GM18498 (cell line): ENCODE measurements around the gene RBP3.

Experiments used
- ATAC-seq: cut with Tn5 transposase; IDR thresholded peaks from one replicate; pipeline ENCODE4 v1.9.1; 2021; ENCODE audit warnings: mild to moderate bottlenecking, moderate library complexity; ENCODE audit not compliant: unreplicated experiment

The RBP3 gene

GRCh38 chr10:47354165-47354564, 6.0 kb downstream of the RBP3 start:
- ATAC-seq: no peak

GRCh38 chr10:47354900-47355299, 6.7 kb downstream of the RBP3 start:
- ATAC-seq: no peak

- ATAC-seq: no peak
These were observed 8.5 kb downstream of the RBP3 start for GRCh38 chr10:47356708-47357107.

DNA sequence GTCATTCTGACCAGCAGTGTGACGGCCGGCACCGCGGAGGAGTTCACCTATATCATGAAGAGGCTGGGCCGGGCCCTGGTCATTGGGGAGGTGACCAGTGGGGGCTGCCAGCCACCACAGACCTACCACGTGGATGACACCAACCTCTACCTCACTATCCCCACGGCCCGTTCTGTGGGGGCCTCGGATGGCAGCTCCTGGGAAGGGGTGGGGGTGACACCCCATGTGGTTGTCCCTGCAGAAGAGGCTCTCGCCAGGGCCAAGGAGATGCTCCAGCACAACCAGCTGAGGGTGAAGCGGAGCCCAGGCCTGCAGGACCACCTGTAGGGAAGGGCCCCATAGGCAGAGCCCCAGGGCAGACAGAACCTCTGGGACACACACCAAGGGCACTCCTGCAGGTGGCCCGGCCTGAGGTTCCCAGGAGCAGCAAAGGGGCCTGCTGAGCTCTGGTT, 9.0 kb downstream of the RBP3 start:
- ATAC-seq: no peak

GRCh38 chr10:47357911-47358310, 9.7 kb downstream of the RBP3 start:
- no peak for ATAC-seq

GRCh38 chr10:47358457-47358856, 10.3 kb downstream of the RBP3 start:
- no peak for ATAC-seq

- no peak for ATAC-seq
These were observed 10.9 kb downstream of the RBP3 start for GRCh38 chr10:47359101-47359500.

- ATAC-seq: no peak
These were observed 11.7 kb downstream of the RBP3 start for GRCh38 chr10:47359626-47360418.

GRCh38 chr10:47360419-47361040, 12.4 kb downstream of the RBP3 start:
- ATAC-seq: no peak

- ATAC-seq: no peak
These were observed 13.1 kb downstream of the RBP3 start for GRCh38 chr10:47361293-47361692.

GRCh38 chr10:47362199-47362598, 14.0 kb downstream of the RBP3 start:
- no peak for ATAC-seq

DNA sequence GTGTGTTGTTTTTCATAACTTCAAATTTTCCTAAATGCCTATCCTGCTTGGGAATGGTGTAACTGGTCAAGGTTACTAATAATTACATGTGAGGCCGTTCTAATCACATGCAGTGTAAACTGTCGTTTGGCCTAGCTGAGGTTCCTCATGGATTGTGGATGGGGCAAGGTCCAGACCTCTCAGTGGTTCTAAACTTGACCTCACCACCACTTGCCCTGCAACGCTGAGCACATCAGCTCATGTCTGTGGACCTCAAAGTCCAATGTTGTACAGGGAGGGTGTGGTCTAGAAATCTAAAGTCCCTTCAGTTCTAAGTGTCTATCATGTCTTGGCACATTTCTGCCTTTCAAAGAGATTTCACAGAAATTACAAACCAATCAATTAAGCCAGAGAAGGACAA, 15.6 kb downstream of the RBP3 start:
- no peak for ATAC-seq

GRCh38 chr10:47364366-47364765, 16.2 kb downstream of the RBP3 start:
- no peak for ATAC-seq

DNA sequence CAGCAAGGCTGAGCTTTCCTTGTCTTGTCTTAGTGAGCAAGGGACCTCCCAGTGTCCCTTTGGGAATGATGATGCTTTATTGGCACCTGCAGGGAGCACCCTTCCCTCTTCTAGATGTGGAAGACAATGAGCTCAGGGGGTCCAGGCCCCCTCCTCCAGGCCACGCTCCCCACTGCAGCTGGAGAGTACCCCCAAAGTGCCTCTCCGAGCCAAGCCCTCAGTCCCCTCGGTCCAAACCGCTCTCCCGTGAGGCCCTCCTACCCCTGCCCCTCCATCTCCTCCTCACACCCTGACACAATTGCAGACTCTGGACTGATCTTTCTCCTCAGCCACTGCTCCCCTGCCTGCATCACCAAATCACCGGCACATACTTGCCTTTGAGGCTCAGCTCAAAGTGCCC, 16.7 kb downstream of the RBP3 start:
- no peak for ATAC-seq

DNA sequence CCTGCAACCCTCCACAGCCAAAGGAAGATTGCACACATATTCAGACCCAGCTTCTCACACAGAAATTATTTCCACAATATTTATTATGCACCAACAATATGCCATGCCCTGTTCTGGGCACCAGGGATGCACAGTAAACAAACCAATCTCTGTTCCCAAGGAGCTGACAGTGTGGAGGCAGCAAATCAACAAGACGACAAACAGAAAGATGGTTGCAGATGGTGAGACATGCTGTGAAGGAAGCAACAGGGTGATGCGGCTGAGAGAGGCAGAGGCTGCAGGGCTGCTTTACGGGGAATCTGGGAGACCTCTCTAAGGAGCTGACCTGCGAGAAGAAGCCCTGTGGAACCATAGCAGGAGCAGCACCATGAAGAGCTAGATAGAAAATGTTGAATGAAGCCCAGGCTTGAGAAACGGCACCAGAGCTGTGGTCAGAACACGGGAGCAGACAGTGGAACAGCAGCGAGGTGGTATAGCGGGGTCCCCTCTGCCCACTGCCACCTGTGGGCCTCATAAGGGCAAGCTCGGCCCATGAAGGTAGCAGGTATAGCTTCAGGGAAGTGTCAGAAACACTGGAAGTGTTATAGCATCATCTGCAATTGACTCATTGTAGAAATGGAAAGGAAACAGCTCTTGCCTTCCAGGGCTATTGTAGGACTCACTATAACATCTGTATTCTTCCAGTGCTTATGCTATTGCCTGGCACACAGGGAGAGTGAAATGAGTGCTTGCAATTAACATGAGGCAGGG, 17.4 kb downstream of the RBP3 start:
- ATAC-seq: no peak

DNA sequence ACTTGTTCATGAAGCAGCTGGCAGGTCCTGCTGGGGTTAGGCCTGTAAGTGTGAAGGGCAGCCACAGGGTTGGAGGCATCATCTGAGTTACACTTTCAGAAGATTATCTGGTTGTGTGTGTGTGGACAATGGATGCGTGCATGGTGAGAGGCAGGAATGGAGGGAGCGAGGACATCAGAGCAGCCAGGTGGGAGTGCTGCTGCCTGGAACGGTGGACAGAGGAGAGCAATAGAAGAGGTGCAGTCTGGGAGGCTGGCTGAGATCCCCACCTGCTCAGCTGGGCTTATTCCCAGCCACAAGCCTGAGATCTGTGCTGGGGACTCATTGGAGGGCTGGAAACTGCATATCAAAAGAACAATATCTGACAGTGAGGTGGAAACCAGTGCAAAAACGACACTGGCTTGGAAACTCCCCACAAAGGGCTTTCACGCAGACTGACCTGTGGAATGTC, 18.0 kb downstream of the RBP3 start:
- no peak for ATAC-seq

- no peak for ATAC-seq
These were observed 18.7 kb downstream of the RBP3 start for GRCh38 chr10:47366731-47367460.

- ATAC-seq: no peak
These were observed 19.5 kb downstream of the RBP3 start for GRCh38 chr10:47367646-47368045.

- no peak for ATAC-seq
These were observed 20.4 kb downstream of the RBP3 start for GRCh38 chr10:47368431-47369180.

- no peak for ATAC-seq
These were observed 21.2 kb downstream of the RBP3 start for GRCh38 chr10:47369251-47369894.
